ENCODE measurements around the gene PDCD4. TPM values are rescaled to one million over a fixed set of nuclear protein-coding genes. Genes with fewer than 3 reads are reported as not detected.
A peak's percentile ranks its signal among the peaks of the same experiment; 100 is the strongest.

PDCD4 gene
- total RNA-seq, 1 donor from 2014 or later = 74.2 TPM

DNA sequence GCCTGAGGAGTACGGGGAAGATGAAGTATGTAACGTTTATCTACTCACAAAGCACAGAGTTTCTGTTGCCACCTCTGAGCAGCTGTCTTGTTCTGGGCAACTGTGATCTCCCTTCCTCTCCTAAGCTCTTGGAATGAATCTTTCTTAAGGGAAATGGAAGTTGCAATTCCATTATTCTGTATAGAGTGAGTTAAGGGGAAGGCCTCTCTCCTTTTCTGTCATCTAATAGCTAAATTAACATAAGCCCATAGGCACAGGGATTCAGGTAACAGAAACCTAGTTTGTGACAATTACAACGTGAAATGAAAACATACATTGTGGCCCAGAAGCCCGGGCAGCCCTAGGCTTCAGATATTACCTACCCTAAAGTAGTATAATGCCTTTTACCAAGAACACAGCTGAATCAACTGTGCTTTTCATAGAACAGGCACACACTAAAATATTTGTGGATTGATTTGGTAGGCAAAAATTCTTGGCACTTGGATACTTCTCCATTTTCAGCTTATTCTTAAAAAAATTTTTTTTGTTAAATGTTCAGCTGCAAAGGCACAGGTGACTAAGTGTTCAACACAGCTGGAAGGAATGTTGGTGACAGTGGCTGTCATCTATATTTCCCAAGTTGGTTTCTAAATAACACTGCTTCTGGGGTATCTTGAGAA lies 3.8 kb upstream of the PDCD4 start:
- no peak for ATAC-seq
- no peaks in the 10 kb centered on the region for H3K9me3 ChIP-seq
- intact Hi-C loops (cut with DNase I) = no loop called here
- peak overlapping the region; percentile 47 for H3K27ac ChIP-seq
- H3K36me3 ChIP-seq = no peaks in the 10 kb centered on the region
- no peak for DNase-seq
- no peaks in the 10 kb centered on the region for H3K27me3 ChIP-seq (ENCODE audit: low read depth)
- no peak overlapping the region for H3K4me3 ChIP-seq
- TF ChIP-seq, protein P1, sequence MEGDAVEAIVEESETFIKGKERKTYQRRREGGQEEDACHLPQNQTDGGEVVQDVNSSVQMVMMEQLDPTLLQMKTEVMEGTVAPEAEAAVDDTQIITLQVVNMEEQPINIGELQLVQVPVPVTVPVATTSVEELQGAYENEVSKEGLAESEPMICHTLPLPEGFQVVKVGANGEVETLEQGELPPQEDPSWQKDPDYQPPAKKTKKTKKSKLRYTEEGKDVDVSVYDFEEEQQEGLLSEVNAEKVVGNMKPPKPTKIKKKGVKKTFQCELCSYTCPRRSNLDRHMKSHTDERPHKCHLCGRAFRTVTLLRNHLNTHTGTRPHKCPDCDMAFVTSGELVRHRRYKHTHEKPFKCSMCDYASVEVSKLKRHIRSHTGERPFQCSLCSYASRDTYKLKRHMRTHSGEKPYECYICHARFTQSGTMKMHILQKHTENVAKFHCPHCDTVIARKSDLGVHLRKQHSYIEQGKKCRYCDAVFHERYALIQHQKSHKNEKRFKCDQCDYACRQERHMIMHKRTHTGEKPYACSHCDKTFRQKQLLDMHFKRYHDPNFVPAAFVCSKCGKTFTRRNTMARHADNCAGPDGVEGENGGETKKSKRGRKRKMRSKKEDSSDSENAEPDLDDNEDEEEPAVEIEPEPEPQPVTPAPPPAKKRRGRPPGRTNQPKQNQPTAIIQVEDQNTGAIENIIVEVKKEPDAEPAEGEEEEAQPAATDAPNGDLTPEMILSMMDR (IDR thresholded peaks at IDR 0.05) = no peak
- H3K4me1 ChIP-seq = peaks cover 57% of the 10 kb centered on the region

DNA sequence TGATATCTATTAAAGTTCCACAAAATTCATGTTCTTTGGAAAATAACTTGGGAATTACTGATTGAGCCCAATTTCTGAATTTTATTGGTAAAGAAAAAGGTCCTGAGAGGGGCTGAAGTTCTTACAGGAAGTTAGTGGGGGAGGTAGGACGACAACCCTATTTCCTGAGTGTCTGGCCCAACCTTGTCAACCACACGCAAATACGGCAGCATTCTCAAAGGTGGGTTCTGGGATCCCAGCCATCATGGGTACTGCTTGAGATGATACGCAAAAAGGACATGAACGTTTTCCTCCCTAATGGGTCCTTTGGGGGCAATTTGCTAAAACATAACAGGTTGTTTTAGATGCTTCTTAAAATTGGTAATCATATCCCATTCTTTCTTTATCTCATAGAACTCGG lies 2.7 kb upstream of the PDCD4 start:
- Histone ChIP-seq H3K27me3 (ENCODE audit: low read depth) (no peaks in the 10 kb centered on the region), H3K4me3 (no peak overlapping the region), H3K27ac (peak overlapping the region; percentile 43), H3K36me3 (no peaks in the 10 kb centered on the region), H3K9me3 (no peaks in the 10 kb centered on the region), H3K4me1 (peaks cover 56% of the 10 kb centered on the region)
- ATAC-seq (no peak), DNase-seq (no peak)
- TF ChIP-seq, protein P1 (IDR thresholded peaks at IDR 0.05) = no peak
- intact Hi-C loops (cut with DNase I) = no loop called here

DNA sequence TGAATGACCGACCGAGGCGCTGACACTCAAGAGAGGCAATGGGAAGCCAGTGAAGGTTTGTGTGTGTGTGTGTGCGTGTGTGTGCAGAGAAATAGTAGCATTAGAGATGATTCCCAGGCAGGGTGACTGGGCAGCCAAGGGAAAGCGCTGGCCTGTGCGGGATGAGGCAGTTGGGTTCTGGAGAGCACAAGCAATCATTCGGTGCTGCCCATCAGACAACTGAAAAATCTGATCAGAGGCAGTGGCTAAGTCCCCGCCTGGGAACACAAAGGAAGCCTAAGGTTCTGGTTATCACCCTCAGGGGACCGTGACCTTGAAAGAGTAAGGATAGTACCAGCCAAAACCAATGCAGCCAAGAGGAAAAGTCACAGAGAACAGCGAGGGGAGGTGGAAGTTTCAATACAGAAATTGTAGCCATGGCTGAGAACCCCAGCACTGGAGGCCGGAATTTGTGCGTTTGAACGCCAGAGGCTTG lies 868 bp upstream of the PDCD4 start:
- no peak for DNase-seq
- intact Hi-C loops (cut with DNase I) = no loop called here
- H3K36me3 ChIP-seq = no peaks in the 10 kb centered on the region
- no peaks in the 10 kb centered on the region for H3K9me3 ChIP-seq
- no peaks in the 10 kb centered on the region for H3K27me3 ChIP-seq (ENCODE audit: low read depth)
- H3K4me1 ChIP-seq = peaks cover 46% of the 10 kb centered on the region
- ATAC-seq = no peak
- TF ChIP-seq, protein P1 (IDR thresholded peaks at IDR 0.05) = no peak
- peak overlapping the region; percentile 82 for H3K4me3 ChIP-seq
- H3K27ac ChIP-seq = peak overlapping the region; percentile 97

DNA sequence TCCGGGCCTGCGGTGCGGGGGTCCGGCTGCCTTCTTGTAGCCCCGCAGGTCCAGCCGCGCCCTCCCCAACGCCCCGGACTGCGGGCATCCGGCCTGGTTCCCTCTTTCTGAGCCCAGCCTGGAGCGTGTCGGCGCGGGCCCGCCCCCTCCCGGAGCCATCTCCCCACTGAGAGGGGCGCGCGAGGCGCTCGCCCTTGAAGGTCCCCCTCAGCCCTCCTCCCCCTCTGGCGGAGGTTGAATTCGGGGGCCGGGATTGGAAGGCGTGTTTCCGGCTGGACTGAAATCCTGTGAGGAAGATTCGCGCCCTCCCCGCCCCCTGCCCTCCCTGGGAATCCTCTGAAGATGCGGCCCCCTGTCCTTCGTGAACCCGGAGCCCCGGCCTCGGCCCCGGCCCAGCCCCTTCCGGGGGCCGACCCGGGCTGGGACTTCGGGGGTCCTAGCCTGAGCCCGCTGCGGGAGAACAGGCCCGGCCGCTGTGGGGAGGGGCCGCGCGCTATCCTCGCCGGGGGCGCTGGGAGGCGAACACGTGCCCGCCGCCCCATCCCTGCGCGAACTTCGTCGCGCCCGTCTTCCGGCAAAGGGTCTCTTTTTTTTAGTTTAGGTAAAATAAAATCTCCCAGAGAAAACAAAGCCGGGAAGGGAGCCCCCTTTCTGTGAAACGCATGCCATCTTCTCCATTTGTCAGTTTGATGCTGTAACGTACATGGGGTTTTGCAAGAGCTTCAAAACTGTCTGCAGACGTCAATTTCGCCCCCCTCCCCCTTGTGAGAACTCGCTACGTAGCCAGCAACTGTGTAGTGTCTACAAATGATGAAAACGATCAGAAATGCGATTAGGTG lies 636 bp downstream of the PDCD4 start:
- intact Hi-C loops (cut with DNase I) = no loop called here
- Histone ChIP-seq H3K4me3 (peak overlapping the region; percentile 82), H3K27ac (peak overlapping the region; percentile 97), H3K36me3 (peaks cover 12% of the 10 kb centered on the region), H3K9me3 (no peaks in the 10 kb centered on the region), H3K27me3 (ENCODE audit: low read depth) (no peaks in the 10 kb centered on the region), H3K4me1 (peaks cover 41% of the 10 kb centered on the region)
- peak; percentile 87 to 90 for ATAC-seq
- TF ChIP-seq, protein P1 (IDR thresholded peaks at IDR 0.05) = peak; percentile 12
- peak; percentile 86 for DNase-seq

DNA sequence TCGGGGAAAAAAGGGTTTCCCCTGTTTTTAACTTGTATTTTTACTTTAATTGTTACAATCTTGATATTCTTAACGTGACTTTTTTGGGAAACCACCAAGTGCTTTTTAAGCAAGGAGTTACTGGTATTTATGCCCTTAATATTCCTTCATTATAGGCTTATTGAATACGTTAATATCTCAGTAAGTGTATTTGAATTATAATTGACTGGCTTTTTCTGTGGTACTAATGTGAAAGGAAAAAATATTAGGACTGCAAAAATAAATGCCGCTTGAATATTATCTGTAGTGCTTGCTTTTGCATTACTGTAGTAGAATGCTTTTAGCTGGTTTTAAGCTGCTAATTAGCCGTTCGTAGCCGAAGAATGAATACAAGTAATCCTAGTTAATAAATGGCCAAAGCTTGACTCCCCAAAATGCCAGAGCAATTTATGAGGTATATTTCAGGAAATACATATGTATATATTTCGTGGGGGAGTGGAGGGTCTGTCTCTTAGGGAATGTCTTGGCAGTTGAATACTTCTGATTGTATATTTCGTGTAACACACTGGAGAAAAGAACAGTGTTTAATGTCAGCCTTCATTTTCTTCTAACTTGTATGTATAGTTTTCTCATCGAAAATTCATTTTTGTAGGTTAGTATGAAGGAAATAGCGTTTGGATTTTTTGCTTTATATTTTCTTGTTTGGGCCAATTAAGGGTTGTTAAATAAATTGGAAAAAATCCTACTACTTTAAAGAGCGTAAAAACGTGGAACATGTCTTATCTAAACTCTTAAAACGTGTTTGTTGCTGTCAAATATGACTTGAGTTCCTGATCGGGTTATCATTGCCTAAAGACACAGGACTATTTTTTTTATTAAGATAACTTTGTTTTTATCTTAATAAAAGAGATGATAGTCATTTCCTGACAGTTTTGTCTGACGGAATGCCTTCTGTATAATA lies 1.5 kb downstream of the PDCD4 start:
- Histone ChIP-seq H3K4me1 (peaks cover 35% of the 10 kb centered on the region), H3K36me3 (peaks cover 19% of the 10 kb centered on the region), H3K27me3 (ENCODE audit: low read depth) (no peaks in the 10 kb centered on the region), H3K9me3 (no peaks in the 10 kb centered on the region), H3K27ac (peak overlapping the region; percentile 97), H3K4me3 (peak overlapping the region; percentile 82)
- intact Hi-C loops (cut with DNase I) = no loop called here
- DNase-seq = no peak
- no peak for ATAC-seq
- TF ChIP-seq, protein P1 (IDR thresholded peaks at IDR 0.05) = no peak

Data from lower lobe of right lung (tissue), 2 donors.